ENCODE results near the gene SMAD7. TPM values are rescaled to one million over a fixed set of nuclear protein-coding genes. Genes with fewer than 3 reads are reported as not detected.

SMAD7 gene
- total RNA-seq, 4 donors from 2014 or later: 19.6 to 23.9 (median 20.7) TPM

- peak in 1 of 2 donors; percentile 81 for DNase-seq (ENCODE audit: low spot score in 2 of 2)
- intact Hi-C loops (cut with DNase I; ENCODE audit: low total_unique reads): no loop called here
- TF ChIP-seq CTCF (IDR thresholded peaks at IDR 0.05) (no peak), POLR2A (IDR thresholded peaks at IDR 0.05) (no peak)
- no peak overlapping the region for H3K4me3 ChIP-seq (ENCODE audit: low read depth, poor library complexity, severe bottlenecking)
- WGBS, 2 donors: 74 to 85% methylated on average over 19 to 23 of the region's 25 CpGs
Measured at GRCh38 chr18:48893608-48894600, 56.9 kb downstream of the SMAD7 start.

GRCh38 chr18:48893061-48893607, 57.6 kb downstream of the SMAD7 start:
- 53 to 66% methylated on average over 13 to 14 of the region's 14 CpGs for WGBS, 2 donors

GRCh38 chr18:48892146-48892855, 58.5 kb downstream of the SMAD7 start:
- TF ChIP-seq POLR2A (IDR thresholded peaks at IDR 0.05): no peak
- no peak for TF ChIP-seq CTCF (IDR thresholded peaks at IDR 0.05)
- intact Hi-C loops (cut with DNase I; ENCODE audit: low total_unique reads): no loop called here
- 59 to 63% methylated on average over 21 to 22 of the region's 22 CpGs for WGBS, 2 donors
- H3K4me3 ChIP-seq (ENCODE audit: low read depth, poor library complexity, severe bottlenecking): no peak overlapping the region
- DNase-seq (ENCODE audit: low spot score in 2 of 2): peak in 1 of 2 donors; percentile 83

More at GRCh38 chr18:48893061-48893607, 57.6 kb downstream of the SMAD7 start:
- TF ChIP-seq CTCF (IDR thresholded peaks at IDR 0.05): no peak
- no peak for TF ChIP-seq POLR2A (IDR thresholded peaks at IDR 0.05)
- H3K4me3 ChIP-seq (ENCODE audit: low read depth, poor library complexity, severe bottlenecking): no peak overlapping the region
- DNase-seq (ENCODE audit: low spot score in 2 of 2): peak in 1 of 2 donors; percentile 78
- intact Hi-C loops (cut with DNase I; ENCODE audit: low total_unique reads): no loop called here

GRCh38 chr18:48891721-48892120, 59.0 kb downstream of the SMAD7 start:
- intact Hi-C loops (cut with DNase I; ENCODE audit: low total_unique reads): no loop called here
- WGBS, 2 donors: 91 to 95% methylated on average over 4 of the region's 4 CpGs
- DNase-seq (ENCODE audit: low spot score in 2 of 2): no peak
- no peak for TF ChIP-seq POLR2A (IDR thresholded peaks at IDR 0.05)
- no peak for TF ChIP-seq CTCF (IDR thresholded peaks at IDR 0.05)
- no peak overlapping the region for H3K4me3 ChIP-seq (ENCODE audit: low read depth, poor library complexity, severe bottlenecking)

- WGBS, 2 donors: 94 to 95% methylated on average over 13 of the region's 13 CpGs
- no peak overlapping the region for H3K4me3 ChIP-seq (ENCODE audit: low read depth, poor library complexity, severe bottlenecking)
- DNase-seq (ENCODE audit: low spot score in 2 of 2): peak in 1 of 2 donors; percentile 81
- TF ChIP-seq CTCF (IDR thresholded peaks at IDR 0.05): no peak
- TF ChIP-seq POLR2A (IDR thresholded peaks at IDR 0.05): no peak
- intact Hi-C loops (cut with DNase I; ENCODE audit: low total_unique reads): no loop called here
Measured at GRCh38 chr18:48889981-48890762, 60.6 kb downstream of the SMAD7 start.

All from lower leg skin (tissue), 4 donors.